Skeletal muscle tissue (tissue), 1 donor: ENCODE measurements around the gene SNX30. TPM values are rescaled to one million over a fixed set of nuclear protein-coding genes. Genes with fewer than 3 reads are reported as not detected.

ENCODE experiments used
- total RNA-seq: library from RNA; depleted of rRNA; stranded (reverse); fragments of >200 nt; gene quantifications from one replicate; pipeline ENCODE4 v1.2.3, GENCODE V29; 2014

The SNX30 gene
- total RNA-seq, 1 donor from 2014 or later, result 8.9 TPM

Other genes with a start within 250 kb of the SNX30 start
- gene INIP, start 32.6 kb upstream of the SNX30 start, total RNA-seq, result 11.5 TPM
- under 0.01 TPM for gene SLC46A2, start 140.1 kb downstream of the SNX30 start, total RNA-seq